ENCODE measurements around the gene PRICKLE1.
A peak's percentile ranks its signal among the peaks of the same experiment; 100 is the strongest.

Gene PRICKLE1

GRCh38 chr12:42588524-42589464 lies 752 bp downstream of the PRICKLE1 start:
- intact Hi-C loops (cut with DNase I; ENCODE audit: low total_unique reads) = no loop called here
- Histone ChIP-seq H3K4me3 (peak overlapping the region; percentile 70 to 74), H3K36me3 (no peaks in the 10 kb centered on the region), H3K27ac (peak overlapping the region; percentile 34 to 54), H3K4me1 (peaks cover 0 to 51% (median 26%) of the 10 kb centered on the region in 4 donors), H3K27me3 (no peaks in the 10 kb centered on the region), H3K9me3 (no peaks in the 10 kb centered on the region)
- peak in 1 of 2 experiments; percentile 41 for TF ChIP-seq CTCF (IDR thresholded peaks at IDR 0.05)
- DNase-seq = peak; percentile 29 to 67

GRCh38 chr12:42587601-42588523 lies 1.7 kb downstream of the PRICKLE1 start:
- no peak for DNase-seq
- TF ChIP-seq CTCF (IDR thresholded peaks at IDR 0.05) = no peak
- Histone ChIP-seq H3K4me1 (peaks cover 0 to 52% (median 28%) of the 10 kb centered on the region in 4 donors), H3K27ac (peak overlapping the region in 1 of 2 donors; percentile 54), H3K4me3 (peak overlapping the region; percentile 70 to 74), H3K36me3 (no peaks in the 10 kb centered on the region), H3K9me3 (no peaks in the 10 kb centered on the region), H3K27me3 (no peaks in the 10 kb centered on the region)
- intact Hi-C loops (cut with DNase I; ENCODE audit: low total_unique reads) = no loop called here

GRCh38 chr12:42586268-42586667 lies 3.3 kb downstream of the PRICKLE1 start:
- TF ChIP-seq CTCF (IDR thresholded peaks at IDR 0.05) = no peak
- no peak overlapping the region for H3K27ac ChIP-seq
- H3K36me3 ChIP-seq = no peaks in the 10 kb centered on the region
- DNase-seq = no peak
- peaks cover 0 to 55% (median 30%) of the 10 kb centered on the region in 4 donors for H3K4me1 ChIP-seq
- intact Hi-C loops (cut with DNase I; ENCODE audit: low total_unique reads) = no loop called here
- no peak overlapping the region for H3K4me3 ChIP-seq
- H3K9me3 ChIP-seq = no peaks in the 10 kb centered on the region
- no peaks in the 10 kb centered on the region for H3K27me3 ChIP-seq

GRCh38 chr12:42585841-42586216 lies 3.7 kb downstream of the PRICKLE1 start:
- DNase-seq = no peak
- H3K27me3 ChIP-seq = no peaks in the 10 kb centered on the region
- no peak overlapping the region for H3K27ac ChIP-seq
- intact Hi-C loops (cut with DNase I; ENCODE audit: low total_unique reads) = no loop called here
- H3K9me3 ChIP-seq = no peaks in the 10 kb centered on the region
- H3K4me1 ChIP-seq = peaks cover 0 to 55% (median 29%) of the 10 kb centered on the region in 4 donors
- H3K4me3 ChIP-seq = no peak overlapping the region
- no peaks in the 10 kb centered on the region for H3K36me3 ChIP-seq
- TF ChIP-seq CTCF (IDR thresholded peaks at IDR 0.05) = no peak

- Histone ChIP-seq H3K4me1 (peaks cover 0 to 51% (median 26%) of the 10 kb centered on the region in 4 donors), H3K4me3 (no peak overlapping the region), H3K27me3 (no peaks in the 10 kb centered on the region), H3K27ac (peak overlapping the region in 1 of 2 donors; percentile 12), H3K36me3 (no peaks in the 10 kb centered on the region), H3K9me3 (no peaks in the 10 kb centered on the region)
- DNase-seq = no peak
- intact Hi-C loops (cut with DNase I; ENCODE audit: low total_unique reads) = no loop called here
- no peak for TF ChIP-seq CTCF (IDR thresholded peaks at IDR 0.05)
Measured at GRCh38 chr12:42585154-42585840, 4.2 kb downstream of the PRICKLE1 start.
